HEK293 (cell line): ENCODE results near the gene VAPA.

Experiments
- KLF10 ChIP-seq: fragments of 450-650 bp; IDR thresholded peaks from 2 replicates; pipeline ENCODE4 v1.5.1; 2018; ENCODE audit warnings: missing biosample characterization, mild to moderate bottlenecking, missing genetic modification characterization
- ZNF10 ChIP-seq: fragments of 450-650 bp; formaldehyde crosslinking; IDR thresholded peaks from 2 replicates; pipeline ENCODE4 v1.5.1; 2017; ENCODE audit warnings: missing biosample characterization, missing genetic modification characterization
- ZNF292 ChIP-seq: fragments of 450-650 bp; formaldehyde crosslinking; IDR thresholded peaks from 2 replicates; pipeline ENCODE4 v1.5.1; 2016; ENCODE audit warnings: low read depth, missing biosample characterization, missing genetic modification characterization, borderline replicate concordance
- ZNF423 ChIP-seq: fragments of 450-650 bp; formaldehyde crosslinking; IDR thresholded peaks from 2 replicates; pipeline ENCODE4 v1.5.1; 2016; ENCODE audit warnings: missing biosample characterization, missing genetic modification characterization
- ZNF571 ChIP-seq: fragments of 450-650 bp; formaldehyde crosslinking; IDR thresholded peaks from 2 replicates; pipeline ENCODE4 v1.5.0; 2017; ENCODE audit warnings: missing biosample characterization, missing genetic modification characterization
- ZNF610 ChIP-seq: fragments of 450-650 bp; formaldehyde crosslinking; IDR thresholded peaks from 2 replicates; pipeline ENCODE4 v1.5.1; 2016; ENCODE audit warnings: missing biosample characterization, missing genetic modification characterization, borderline replicate concordance
- ZNF747 ChIP-seq: fragments of 450-650 bp; formaldehyde crosslinking; IDR thresholded peaks from 2 replicates; pipeline ENCODE4 v1.5.1; 2016; ENCODE audit warnings: missing biosample characterization, missing genetic modification characterization
- TF ChIP-seq, protein P1 (sequence below): fragments of 450-650 bp; formaldehyde crosslinking; IDR thresholded peaks from 2 replicates; pipeline ENCODE4 v1.5.1; 2016; ENCODE audit warnings: missing biosample characterization, missing genetic modification characterization
- TF ChIP-seq, protein P2 (sequence below): fragments of 450-650 bp; formaldehyde crosslinking; IDR thresholded peaks from 2 replicates; pipeline ENCODE4 v1.5.1; 2016; ENCODE audit warnings: missing biosample characterization, missing genetic modification characterization

DNA sequence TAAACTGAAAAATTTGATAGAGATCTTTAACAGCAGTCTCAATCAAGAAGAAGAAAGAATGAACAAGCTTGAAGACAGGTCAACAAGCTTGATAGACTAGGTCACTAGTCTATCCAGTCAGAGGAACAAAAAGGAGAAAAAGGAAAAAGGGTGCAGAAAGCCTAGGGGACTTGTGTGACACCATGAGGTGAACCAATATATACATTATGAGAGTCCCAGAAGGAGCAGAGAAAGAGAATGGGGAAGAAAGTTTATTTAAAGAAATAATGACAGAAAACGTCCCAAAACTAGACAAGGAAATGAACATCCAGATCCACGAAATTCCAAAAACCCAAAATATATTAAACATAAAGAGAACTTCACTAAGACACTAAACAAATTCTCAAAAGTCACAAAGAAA, 84.5 kb downstream of the VAPA start:
- no peak for TF ChIP-seq ZNF10 (tag by site-specific recombination)
- no peak for TF ChIP-seq ZNF571 (tag by site-specific recombination)
- TF ChIP-seq, protein P1, sequence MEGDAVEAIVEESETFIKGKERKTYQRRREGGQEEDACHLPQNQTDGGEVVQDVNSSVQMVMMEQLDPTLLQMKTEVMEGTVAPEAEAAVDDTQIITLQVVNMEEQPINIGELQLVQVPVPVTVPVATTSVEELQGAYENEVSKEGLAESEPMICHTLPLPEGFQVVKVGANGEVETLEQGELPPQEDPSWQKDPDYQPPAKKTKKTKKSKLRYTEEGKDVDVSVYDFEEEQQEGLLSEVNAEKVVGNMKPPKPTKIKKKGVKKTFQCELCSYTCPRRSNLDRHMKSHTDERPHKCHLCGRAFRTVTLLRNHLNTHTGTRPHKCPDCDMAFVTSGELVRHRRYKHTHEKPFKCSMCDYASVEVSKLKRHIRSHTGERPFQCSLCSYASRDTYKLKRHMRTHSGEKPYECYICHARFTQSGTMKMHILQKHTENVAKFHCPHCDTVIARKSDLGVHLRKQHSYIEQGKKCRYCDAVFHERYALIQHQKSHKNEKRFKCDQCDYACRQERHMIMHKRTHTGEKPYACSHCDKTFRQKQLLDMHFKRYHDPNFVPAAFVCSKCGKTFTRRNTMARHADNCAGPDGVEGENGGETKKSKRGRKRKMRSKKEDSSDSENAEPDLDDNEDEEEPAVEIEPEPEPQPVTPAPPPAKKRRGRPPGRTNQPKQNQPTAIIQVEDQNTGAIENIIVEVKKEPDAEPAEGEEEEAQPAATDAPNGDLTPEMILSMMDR (tag by site-specific recombination) = no peak
- TF ChIP-seq KLF10 (tag by site-specific recombination) = no peak
- TF ChIP-seq ZNF610 (tag by site-specific recombination) = no peak
- no peak for TF ChIP-seq ZNF292 (tag by site-specific recombination)
- TF ChIP-seq ZNF747 (tag by site-specific recombination) = no peak
- no peak for TF ChIP-seq ZNF423
- TF ChIP-seq, protein P2, sequence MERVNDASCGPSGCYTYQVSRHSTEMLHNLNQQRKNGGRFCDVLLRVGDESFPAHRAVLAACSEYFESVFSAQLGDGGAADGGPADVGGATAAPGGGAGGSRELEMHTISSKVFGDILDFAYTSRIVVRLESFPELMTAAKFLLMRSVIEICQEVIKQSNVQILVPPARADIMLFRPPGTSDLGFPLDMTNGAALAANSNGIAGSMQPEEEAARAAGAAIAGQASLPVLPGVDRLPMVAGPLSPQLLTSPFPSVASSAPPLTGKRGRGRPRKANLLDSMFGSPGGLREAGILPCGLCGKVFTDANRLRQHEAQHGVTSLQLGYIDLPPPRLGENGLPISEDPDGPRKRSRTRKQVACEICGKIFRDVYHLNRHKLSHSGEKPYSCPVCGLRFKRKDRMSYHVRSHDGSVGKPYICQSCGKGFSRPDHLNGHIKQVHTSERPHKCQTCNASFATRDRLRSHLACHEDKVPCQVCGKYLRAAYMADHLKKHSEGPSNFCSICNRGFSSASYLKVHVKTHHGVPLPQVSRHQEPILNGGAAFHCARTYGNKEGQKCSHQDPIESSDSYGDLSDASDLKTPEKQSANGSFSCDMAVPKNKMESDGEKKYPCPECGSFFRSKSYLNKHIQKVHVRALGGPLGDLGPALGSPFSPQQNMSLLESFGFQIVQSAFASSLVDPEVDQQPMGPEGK (tag by site-specific recombination) = no peak
